HL-60/S4 (cell line): ENCODE data around the gene INPP4B.

ENCODE experiments used
- in situ Hi-C: fragments of 300-500 bp; cut with MboI; formaldehyde crosslinking; loops from 2 replicates; pipeline ENCODE4 v1.14.3; 2022; ENCODE audit warnings: low sequenced_read_pairs

INPP4B gene

DNA sequence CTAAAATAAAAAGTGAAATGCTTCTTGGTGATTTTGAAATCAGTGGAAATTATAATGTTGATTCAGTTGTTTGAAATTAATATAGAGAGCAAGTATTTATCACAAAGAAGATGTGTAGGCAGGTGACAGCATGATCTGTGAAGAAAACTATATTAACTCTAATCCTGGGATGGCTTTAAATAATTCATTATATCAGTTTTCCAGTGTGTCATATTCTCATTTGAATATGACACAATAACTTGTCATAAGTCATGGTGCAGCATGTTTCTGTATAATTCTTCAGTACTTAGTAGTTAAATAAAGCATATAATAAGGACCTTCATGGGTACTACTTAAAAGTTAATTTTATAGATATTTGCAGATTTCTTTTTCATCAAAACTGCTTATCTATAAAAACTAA is 573.6 kb downstream of the INPP4B start:
- in situ Hi-C loops = no loop called here

- in situ Hi-C loops = no loop called here
Measured at GRCh38 chr4:142271832-142272231, 574.3 kb downstream of the INPP4B start.

DNA sequence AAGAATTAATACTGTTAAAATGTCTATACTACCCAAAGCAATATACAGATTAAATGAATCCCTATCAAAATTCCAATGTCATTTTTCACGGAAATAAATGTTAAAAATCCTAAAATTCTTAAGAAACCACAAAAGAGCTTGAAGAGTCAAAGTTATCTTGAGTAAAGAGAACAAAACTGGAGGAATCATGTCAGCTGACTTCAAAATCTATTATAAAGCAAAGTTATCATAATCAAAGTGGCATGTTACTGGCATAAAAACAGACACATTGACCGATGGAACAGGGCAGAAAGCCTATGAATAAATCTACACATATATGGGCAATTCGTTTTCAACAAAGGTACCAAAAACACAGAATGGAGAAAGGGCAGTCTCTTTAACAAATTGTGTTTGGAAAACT is 579.0 kb downstream of the INPP4B start:
- in situ Hi-C loops = no loop called here

GRCh38 chr4:142265946-142266345 is 580.2 kb downstream of the INPP4B start:
- in situ Hi-C loops = no loop called here

GRCh38 chr4:142265536-142265935 is 580.6 kb downstream of the INPP4B start:
- in situ Hi-C loops = no loop called here

GRCh38 chr4:142264961-142265360 is 581.1 kb downstream of the INPP4B start:
- in situ Hi-C loops = no loop called here

GRCh38 chr4:142262956-142263355 is 583.1 kb downstream of the INPP4B start:
- in situ Hi-C loops = no loop called here

DNA sequence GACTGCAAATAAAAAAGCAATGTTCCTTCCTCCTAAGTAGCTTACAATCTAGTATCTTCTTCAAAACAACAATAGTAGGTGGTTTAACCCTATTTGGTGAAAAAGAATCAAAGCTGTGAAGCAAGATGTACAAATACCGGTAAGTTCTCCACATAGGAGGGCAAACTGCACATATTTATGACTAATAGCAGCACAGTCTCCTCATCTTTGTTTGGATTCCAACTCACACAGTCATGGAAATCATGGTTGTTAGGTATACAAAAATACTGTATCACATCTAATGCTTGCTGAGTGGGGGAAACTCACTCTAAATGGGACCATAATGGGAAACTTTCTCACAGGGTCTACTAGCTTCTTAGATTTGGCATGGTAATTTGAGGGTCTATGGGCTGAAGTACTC is 597.2 kb downstream of the INPP4B start:
- in situ Hi-C loops = no loop called here

GRCh38 chr4:142243255-142243654 is 602.8 kb downstream of the INPP4B start:
- in situ Hi-C loops = no loop called here

- in situ Hi-C loops = no loop called here
Measured at GRCh38 chr4:142242156-142242555, 603.9 kb downstream of the INPP4B start.

GRCh38 chr4:142238589-142238988 is 607.5 kb downstream of the INPP4B start:
- in situ Hi-C loops = no loop called here

- in situ Hi-C loops = no loop called here
Measured at GRCh38 chr4:142236268-142236667, 609.8 kb downstream of the INPP4B start.

DNA sequence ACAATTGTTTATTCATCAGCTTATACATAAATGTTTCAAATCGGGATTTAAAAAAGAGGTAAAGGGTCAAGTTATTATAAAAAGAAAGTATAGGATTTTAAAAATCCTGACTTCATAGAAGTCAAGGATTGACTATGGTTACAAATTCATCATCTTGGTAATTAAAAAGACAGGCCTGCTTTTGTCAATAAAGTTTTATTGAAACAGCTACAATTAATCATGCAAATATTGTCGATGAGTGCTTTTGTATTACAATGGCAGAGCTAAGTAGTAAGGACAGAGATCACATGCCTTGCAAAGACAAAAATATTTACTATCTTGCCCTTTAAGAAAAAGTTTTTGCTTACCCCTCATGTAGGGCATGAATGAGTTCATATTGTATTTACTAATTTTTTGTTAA is 614.3 kb downstream of the INPP4B start:
- in situ Hi-C loops = no loop called here

- in situ Hi-C loops = no loop called here
Measured at GRCh38 chr4:142230991-142231390, 615.1 kb downstream of the INPP4B start.

DNA sequence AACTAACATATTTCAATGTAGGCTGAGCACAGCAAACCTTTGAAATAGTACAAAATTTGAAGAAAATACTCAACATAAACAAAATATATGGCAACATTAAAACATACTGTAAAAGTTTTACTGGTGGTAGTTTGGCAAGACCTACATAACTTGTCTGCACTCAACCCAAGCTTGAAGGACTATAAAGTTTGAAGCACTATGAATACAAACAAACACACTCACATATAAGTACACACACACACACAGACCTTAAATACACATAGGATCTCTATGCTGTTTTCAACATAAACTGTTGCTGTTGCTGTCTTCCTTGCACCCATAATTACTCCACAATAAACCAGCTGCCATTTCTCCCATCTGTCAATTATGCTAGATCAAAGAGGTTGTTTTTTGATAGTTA is 620.1 kb downstream of the INPP4B start:
- in situ Hi-C loops = no loop called here

GRCh38 chr4:142222127-142222526 is 624.0 kb downstream of the INPP4B start:
- in situ Hi-C loops = no loop called here

DNA sequence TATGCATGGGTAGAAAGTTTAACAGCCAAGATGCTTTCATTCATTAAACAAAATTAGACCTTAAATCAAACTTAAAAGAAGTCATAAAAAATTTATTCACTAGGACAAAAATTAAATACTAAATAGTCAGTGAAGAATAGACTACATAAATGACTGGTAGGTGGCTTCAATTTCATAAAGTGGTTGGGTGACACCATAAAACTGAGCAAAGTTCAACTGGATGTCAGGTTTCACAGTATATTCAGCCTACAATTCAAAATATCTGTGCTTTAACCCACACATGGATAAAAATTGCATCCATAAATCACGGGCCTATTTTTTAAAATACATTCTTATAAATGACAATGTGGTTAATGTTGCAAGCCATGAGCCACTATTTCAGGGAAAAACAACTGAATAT is 627.4 kb downstream of the INPP4B start:
- in situ Hi-C loops = no loop called here

DNA sequence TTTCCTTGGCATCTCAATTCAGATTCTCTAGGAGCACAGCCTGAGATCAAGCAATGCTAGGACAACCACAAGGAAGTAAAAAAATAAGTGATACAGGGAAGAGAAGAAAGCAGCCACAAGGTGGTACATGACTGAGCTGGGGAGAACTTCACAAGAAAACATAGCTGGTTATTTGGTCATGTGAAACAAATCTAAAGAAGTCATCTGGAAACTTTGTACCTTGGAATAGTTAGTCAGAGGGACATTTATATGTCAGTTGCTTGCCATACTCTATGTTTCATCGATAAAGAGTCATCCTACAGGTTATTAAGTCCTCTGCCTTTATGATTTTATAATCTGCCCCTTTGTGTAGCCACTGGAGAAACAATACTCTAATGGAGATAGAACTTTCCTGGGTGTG is 634.7 kb downstream of the INPP4B start:
- in situ Hi-C loops = no loop called here

- in situ Hi-C loops = no loop called here
Measured at GRCh38 chr4:142203505-142203904, 642.6 kb downstream of the INPP4B start.

- in situ Hi-C loops = no loop called here
Measured at GRCh38 chr4:142202404-142203332, 643.4 kb downstream of the INPP4B start.

GRCh38 chr4:142201041-142201440 is 645.1 kb downstream of the INPP4B start:
- in situ Hi-C loops = no loop called here

- in situ Hi-C loops = no loop called here
Measured at GRCh38 chr4:142194905-142195304, 651.2 kb downstream of the INPP4B start.

GRCh38 chr4:142191901-142192300 is 654.2 kb downstream of the INPP4B start:
- in situ Hi-C loops = no loop called here
